Testis (tissue), 3 donors: ENCODE data around the gene NETO1. TPM values are rescaled to one million over a fixed set of nuclear protein-coding genes. Genes with fewer than 3 reads are reported as not detected.

Experiments
- DNase-seq: peaks from one replicate; pipeline ENCODE4 v3.0.0-alpha.2; 2019
- H3K27ac ChIP-seq, 2 donors: fragments of 200-600 bp; sonication (generic); one replicate each; pipeline ENCODE4 v1.5.1; 2019
- H3K27me3 ChIP-seq: fragments of 200-600 bp; sonication (generic); one replicate; pipeline ENCODE4 v1.5.1; 2019
- H3K36me3 ChIP-seq: fragments of 200-600 bp; sonication (generic); one replicate; pipeline ENCODE4 v1.5.1; 2017; ENCODE audit warnings: low read depth; ENCODE audit errors: missing control alignments
- H3K4me1 ChIP-seq: fragments of 200-600 bp; sonication (generic); one replicate; pipeline ENCODE4 v1.5.1; 2019
- H3K4me3 ChIP-seq, 2 donors: fragments of 200-600 bp; sonication (generic); one replicate each; pipeline ENCODE4 v1.5.1; 2017 to 2019
- H3K9me3 ChIP-seq: fragments of 200-600 bp; sonication (generic); one replicate; pipeline ENCODE4 v1.5.1; 2017
- CTCF ChIP-seq, 3 experiments: fragments of 450-650 bp in 2 of 3; fragments of 200-600 bp in 1 of 3; sonication (generic) in 1 of 3; IDR thresholded peaks; one replicate each; pipeline ENCODE4 v1.5.1; 2016 to 2019; ENCODE audit warnings: antibody characterized with exemption in 3 of 3, mild to moderate bottlenecking in 2 of 3, moderate library complexity in 1 of 3
- POLR2A ChIP-seq: fragments of 450-650 bp; IDR thresholded peaks from one replicate; pipeline ENCODE4 v1.6.1; 2017; ENCODE audit warnings: antibody characterized with exemption, mild to moderate bottlenecking, moderate library complexity
- WGBS, 2 donors: methylation state at CpG; one replicate each; pipeline ENCODE4 v1.1.5; 2018; 5-methylcytosine and 5-hydroxymethylcytosine counted together
- intact Hi-C: fragments of 100-400 bp; cut with DNase I; formaldehyde crosslinking; loops from one replicate; pipeline ENCODE4 v1.15.1; 2023; ENCODE audit warnings: low total_unique reads
- polyA plus RNA-seq: library from polyadenylated mRNA; stranded (reverse); fragments of 350-450 nt; fragmentation: Illumina TruSeq; extraction: RNeasy Lipid Tissue Mini Kit (QIAGEN cat#74804); gene quantifications from one replicate; pipeline ENCODE4 v1.2.3, GENCODE V29; 2014; ENCODE audit warnings: low read depth, low replicate concordance; ENCODE audit not compliant: insufficient read depth
- total RNA-seq, 2 donors: library from RNA; depleted of rRNA; stranded (reverse); fragments of >200 nt; gene quantifications; one replicate each; pipeline ENCODE4 v1.2.3, GENCODE V29; 2016

The NETO1 gene
- total and polyA plus RNA-seq, 3 donors from 2014 or later: 0.83 to 5.5 (median 4.2) TPM

DNA sequence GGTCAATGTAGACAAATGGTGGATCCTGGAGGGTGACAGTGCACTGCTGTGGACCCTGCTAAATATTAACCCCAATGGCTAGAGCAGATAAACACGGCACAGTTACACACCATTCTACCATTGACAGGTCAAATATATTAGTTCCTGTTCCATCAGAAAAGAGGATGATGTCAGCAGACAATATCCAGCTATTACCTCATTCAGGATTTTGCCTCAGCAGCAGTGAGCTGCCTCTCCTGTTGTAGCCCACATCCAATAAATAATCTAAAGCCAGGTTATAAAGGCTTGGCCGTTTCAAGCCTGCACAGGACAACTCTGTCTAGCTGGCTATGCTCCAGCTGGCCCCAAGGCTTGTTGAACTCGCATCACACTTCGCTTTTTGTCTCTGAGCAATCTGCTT lies 31.6 kb upstream of the NETO1 start:
- Histone ChIP-seq H3K27me3 (no peaks in the 10 kb centered on the region), H3K9me3 (no peaks in the 10 kb centered on the region), H3K36me3 (no peaks in the 10 kb centered on the region), H3K4me3 (no peak overlapping the region), H3K27ac (no peak overlapping the region), H3K4me1 (no peaks in the 10 kb centered on the region)
- no peak for DNase-seq
- intact Hi-C loops: no loop called here
- TF ChIP-seq CTCF (IDR thresholded peaks at IDR 0.05): no peak
- WGBS, 2 donors: 69 to 74% methylated on average over 4 of the region's 4 CpGs

- DNase-seq: no peak
- Histone ChIP-seq H3K36me3 (no peaks in the 10 kb centered on the region), H3K4me3 (no peak overlapping the region), H3K27me3 (no peaks in the 10 kb centered on the region), H3K9me3 (no peaks in the 10 kb centered on the region), H3K4me1 (no peaks in the 10 kb centered on the region), H3K27ac (no peak overlapping the region)
- no peak for TF ChIP-seq POLR2A
- no peak for TF ChIP-seq CTCF (IDR thresholded peaks at IDR 0.05)
- intact Hi-C loops: no loop called here
- 60 to 69% methylated on average over 3 of the region's 3 CpGs for WGBS, 2 donors
Observed at GRCh38 chr18:72898870-72899269, 31.1 kb upstream of the NETO1 start.

GRCh38 chr18:72895548-72895947 lies 27.8 kb upstream of the NETO1 start:
- Histone ChIP-seq H3K4me3 (no peak overlapping the region), H3K36me3 (no peaks in the 10 kb centered on the region), H3K27me3 (no peaks in the 10 kb centered on the region), H3K4me1 (no peaks in the 10 kb centered on the region), H3K27ac (no peak overlapping the region), H3K9me3 (no peaks in the 10 kb centered on the region)
- no peak for DNase-seq
- intact Hi-C loops: no loop called here
- TF ChIP-seq POLR2A (no peak), CTCF (IDR thresholded peaks at IDR 0.05) (no peak)
- WGBS, 2 donors: 80 to 84% methylated on average over 2 of the region's 2 CpGs

- TF ChIP-seq POLR2A: no peak
- TF ChIP-seq CTCF (IDR thresholded peaks at IDR 0.05): no peak
- Histone ChIP-seq H3K27me3 (no peaks in the 10 kb centered on the region), H3K4me1 (no peaks in the 10 kb centered on the region), H3K36me3 (no peaks in the 10 kb centered on the region), H3K4me3 (no peak overlapping the region), H3K27ac (no peak overlapping the region), H3K9me3 (no peaks in the 10 kb centered on the region)
- intact Hi-C loops: no loop called here
- WGBS, 2 donors: 68 to 77% methylated on average over 3 of the region's 3 CpGs
- DNase-seq: no peak
Observed at GRCh38 chr18:72878561-72878960, 10.8 kb upstream of the NETO1 start.

GRCh38 chr18:72878143-72878542 lies 10.4 kb upstream of the NETO1 start:
- Histone ChIP-seq H3K27ac (no peak overlapping the region), H3K4me1 (no peaks in the 10 kb centered on the region), H3K36me3 (no peaks in the 10 kb centered on the region), H3K9me3 (no peaks in the 10 kb centered on the region), H3K4me3 (no peak overlapping the region), H3K27me3 (no peaks in the 10 kb centered on the region)
- 61 to 62% methylated on average over 2 of the region's 2 CpGs for WGBS, 2 donors
- DNase-seq: no peak
- TF ChIP-seq POLR2A (no peak), CTCF (IDR thresholded peaks at IDR 0.05) (no peak)
- intact Hi-C loops: no loop called here
